Tibial nerve (tissue), 3 donors: ENCODE measurements around the gene CASZ1.

Experiments used
- POLR2A ChIP-seq, 2 donors: fragments of 450-650 bp; IDR thresholded peaks; one replicate each; pipeline ENCODE4 v1.6.1; 2017; ENCODE audit warnings: antibody characterized with exemption in 2 of 2, mild to moderate bottlenecking in 2 of 2, moderate library complexity in 2 of 2
- TF ChIP-seq, protein P1 (sequence below), 5 experiments: fragments of 200-600 bp in 3 of 5; fragments of 450-650 bp in 2 of 5; sonication (generic) in 3 of 5; IDR thresholded peaks; one replicate each; pipeline ENCODE4 v1.5.1; 2016 to 2019; ENCODE audit warnings: antibody characterized with exemption in 5 of 5, mild to moderate bottlenecking in 3 of 5, moderate library complexity in 2 of 5

DNA sequence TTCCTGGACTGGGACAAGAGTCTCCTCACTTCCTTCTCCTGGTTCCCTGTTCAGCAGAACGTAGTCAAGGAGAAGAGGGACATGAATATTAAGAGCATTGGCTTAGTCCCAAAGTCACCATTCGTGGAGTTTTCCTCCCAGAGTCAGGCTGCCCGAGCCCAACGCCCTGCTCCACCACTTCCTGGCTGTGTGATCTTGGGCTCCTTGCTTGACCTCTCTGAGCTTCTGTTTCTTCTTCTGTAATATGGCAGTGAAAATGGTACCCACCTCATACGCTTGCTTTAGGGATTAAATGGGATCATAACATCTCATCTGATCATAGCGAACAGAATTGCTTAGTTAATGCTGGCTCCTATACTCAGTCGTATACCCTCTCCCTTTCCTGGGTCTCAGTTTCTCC lies 12.0 kb upstream of the CASZ1 start:
- TF ChIP-seq, protein P1, sequence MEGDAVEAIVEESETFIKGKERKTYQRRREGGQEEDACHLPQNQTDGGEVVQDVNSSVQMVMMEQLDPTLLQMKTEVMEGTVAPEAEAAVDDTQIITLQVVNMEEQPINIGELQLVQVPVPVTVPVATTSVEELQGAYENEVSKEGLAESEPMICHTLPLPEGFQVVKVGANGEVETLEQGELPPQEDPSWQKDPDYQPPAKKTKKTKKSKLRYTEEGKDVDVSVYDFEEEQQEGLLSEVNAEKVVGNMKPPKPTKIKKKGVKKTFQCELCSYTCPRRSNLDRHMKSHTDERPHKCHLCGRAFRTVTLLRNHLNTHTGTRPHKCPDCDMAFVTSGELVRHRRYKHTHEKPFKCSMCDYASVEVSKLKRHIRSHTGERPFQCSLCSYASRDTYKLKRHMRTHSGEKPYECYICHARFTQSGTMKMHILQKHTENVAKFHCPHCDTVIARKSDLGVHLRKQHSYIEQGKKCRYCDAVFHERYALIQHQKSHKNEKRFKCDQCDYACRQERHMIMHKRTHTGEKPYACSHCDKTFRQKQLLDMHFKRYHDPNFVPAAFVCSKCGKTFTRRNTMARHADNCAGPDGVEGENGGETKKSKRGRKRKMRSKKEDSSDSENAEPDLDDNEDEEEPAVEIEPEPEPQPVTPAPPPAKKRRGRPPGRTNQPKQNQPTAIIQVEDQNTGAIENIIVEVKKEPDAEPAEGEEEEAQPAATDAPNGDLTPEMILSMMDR (IDR thresholded peaks at IDR 0.05) = no peak
- TF ChIP-seq POLR2A (IDR thresholded peaks at IDR 0.05) = no peak
